Suprapubic skin (tissue), 4 donors: ENCODE results near the gene IGFLR1.

ENCODE experiments used
- CTCF ChIP-seq, 2 donors: fragments of 200-600 bp in 1 of 2; fragments of 450-650 bp in 1 of 2; sonication (generic) in 1 of 2; IDR thresholded peaks; one replicate each; pipeline ENCODE4 v1.5.1; 2016 to 2019; ENCODE audit warnings: antibody characterized with exemption in 2 of 2, mild to moderate bottlenecking in 1 of 2, moderate library complexity in 1 of 2
- EP300 ChIP-seq: sonication (generic); formaldehyde crosslinking; IDR thresholded peaks from one replicate; pipeline ENCODE4 v1.6.1; 2017; ENCODE audit warnings: antibody characterized with exemption
- POLR2AphosphoS5 ChIP-seq, 3 donors: sonication (generic); formaldehyde crosslinking; IDR thresholded peaks; one replicate each; pipeline ENCODE4 v1.6.1; 2017; ENCODE audit warnings: antibody characterized with exemption in 3 of 3

- no peak for TF ChIP-seq POLR2AphosphoS5 (IDR thresholded peaks at IDR 0.05)
- no peak for TF ChIP-seq CTCF (IDR thresholded peaks at IDR 0.05)
- TF ChIP-seq EP300: no peak
These were observed 28.3 kb downstream of the IGFLR1 start for GRCh38 chr19:35713904-35714495.
